DMS 273 (cell line): ENCODE measurements around the gene TRAF1.

Experiments
- DNase-seq: peaks from one replicate; lab custom pipeline; 2025; ENCODE audit not compliant: unreplicated experiment; lab: John Stamatoyannopoulos, UW

TRAF1 gene

DNA sequence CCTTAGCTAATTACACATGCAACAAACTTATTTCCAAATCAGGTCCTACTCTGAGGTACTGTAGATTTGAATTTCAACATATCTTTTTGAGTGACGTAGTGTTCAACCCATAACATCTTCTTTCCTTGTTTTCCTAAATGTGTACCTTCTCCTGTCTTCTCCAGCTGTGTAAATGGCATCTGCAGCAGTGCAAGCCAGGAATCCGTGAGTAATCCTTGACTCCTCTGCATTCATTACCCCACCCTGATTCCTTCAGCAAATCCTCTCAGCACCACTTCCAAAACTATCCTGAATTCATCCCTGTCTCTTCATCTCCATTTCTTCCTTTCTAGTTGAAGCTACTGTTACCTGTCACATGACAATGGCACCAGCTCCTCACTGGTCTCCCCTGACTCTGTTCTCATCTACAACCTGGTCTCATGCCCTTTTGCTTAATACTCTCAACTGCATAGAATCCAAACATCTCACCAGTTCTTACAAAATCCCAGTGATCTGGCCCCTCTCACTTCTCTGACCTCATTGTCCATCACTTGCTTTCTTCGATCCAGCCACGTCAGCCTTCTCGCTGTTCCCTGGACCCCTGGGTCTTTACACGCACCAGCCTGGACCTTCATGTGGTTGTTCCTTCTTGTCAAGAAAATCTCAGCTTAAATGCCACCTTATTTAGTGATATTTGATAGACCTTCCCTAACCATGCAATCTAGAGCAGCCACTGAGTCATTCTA, 14.6 kb upstream of the TRAF1 start:
- no peak for DNase-seq

GRCh38 chr9:120940573-120940972, 14.0 kb upstream of the TRAF1 start:
- no peak for DNase-seq

DNA sequence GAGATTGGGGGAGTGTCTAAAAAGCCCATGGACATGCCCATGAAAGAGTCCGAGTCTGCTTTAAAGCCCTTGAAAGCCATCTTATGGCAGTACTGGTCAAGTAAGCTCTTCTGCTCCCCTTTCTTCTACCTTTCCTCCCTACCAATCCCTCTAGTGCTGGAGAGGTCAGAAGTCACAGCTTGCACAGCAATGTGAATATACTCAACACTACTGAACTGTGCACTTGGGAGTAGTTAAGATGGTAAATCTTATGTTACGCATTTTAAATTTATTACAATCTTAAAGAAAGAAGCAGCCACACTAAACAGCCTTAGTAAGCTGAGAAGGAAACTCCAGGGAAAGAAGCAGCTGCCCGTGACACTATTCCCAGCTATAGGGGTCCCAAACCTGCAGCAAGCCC, 12.3 kb upstream of the TRAF1 start:
- DNase-seq, result no peak

DNA sequence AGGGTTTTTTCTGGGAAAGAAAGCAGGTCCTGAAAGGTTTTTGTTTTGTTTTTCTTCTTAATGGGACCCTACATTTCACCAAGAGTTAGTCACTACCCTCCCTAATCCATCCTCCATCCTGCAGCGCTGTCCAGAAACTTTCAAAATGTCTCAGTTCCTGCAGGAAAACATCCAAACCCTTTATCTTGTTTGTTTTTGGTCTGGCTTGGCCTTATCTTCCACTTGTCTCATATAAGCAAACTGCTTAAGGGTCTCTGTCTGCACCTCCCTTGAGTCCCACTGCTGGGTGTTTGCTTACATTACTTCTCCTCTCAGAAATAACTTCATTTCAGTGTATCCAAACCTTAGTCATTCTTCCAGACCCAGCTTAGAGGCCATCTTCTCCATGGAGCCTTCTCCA, 11.0 kb upstream of the TRAF1 start:
- no peak for DNase-seq

DNA sequence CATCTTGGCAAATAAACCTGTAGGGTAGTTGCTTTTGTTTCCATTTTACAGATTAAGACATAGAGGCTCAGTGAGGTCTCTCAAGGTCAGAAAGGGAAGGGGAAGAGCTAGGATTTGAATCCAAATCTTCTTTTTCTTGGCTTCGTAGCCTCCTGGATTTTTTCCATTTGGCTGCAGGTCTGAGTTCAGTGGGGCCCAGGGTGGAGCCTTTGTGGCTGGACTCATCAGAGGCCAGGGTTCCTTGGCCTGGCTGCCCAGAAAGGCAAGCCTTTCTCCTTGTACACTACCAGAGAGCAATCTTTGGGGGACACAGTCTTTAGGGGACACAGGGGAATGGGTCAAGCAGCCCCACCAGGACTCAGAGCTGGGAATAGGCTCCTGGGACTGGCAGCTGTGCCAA, 10.5 kb upstream of the TRAF1 start:
- no peak for DNase-seq

DNA sequence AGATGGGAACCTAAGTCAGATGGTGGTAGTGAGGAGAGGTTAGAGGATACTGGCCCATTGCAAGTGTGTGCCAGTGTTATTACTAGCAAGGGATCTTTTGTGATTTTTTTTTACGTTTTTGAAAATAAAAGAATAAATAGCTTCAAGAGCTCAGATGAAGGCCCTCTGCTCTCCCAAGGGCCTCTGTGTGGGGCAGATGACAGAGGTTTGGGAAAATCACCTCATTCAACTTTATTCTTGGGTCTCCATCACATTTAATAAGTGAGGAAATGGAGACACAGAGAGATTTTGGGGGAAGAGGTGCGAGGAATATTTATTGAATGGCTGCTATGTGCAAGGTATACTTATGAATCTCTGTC, 10.1 kb upstream of the TRAF1 start:
- DNase-seq, result no peak

DNA sequence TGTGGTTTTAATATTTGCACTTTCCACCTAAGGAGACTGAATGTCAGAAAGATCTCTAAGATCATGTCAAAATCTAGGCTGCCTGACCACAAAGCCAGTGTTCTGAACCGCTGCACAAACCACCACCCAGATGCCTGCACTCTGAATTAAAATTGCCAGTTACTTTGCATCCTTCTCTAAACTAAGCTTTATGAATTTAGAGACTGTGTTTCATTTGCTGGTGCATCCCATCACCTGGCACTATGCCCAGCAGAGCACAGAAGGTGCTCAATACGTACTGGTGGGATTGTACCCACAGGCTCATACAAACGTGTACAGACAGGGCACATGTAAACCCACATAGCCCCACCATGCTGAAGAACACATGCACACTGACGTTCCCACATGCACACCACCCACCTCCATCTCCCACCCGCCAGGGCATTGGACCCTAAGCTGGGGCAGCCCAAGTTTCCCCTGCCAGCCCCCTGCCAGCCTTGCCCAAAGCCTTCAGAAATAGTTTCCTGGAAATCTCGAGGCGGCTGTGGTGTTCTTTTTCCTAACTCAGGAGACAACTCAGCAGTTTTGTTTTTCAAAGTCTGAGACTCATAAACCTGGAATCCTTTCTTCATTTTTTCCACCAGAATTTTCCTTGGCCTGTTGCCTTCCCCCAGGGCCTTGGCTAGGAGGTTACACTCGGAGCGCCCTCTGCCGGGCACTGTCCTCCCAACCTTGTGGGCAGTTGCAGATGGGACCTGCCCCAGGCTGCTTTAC, 9.6 kb upstream of the TRAF1 start:
- DNase-seq, result peak; percentile 95

DNA sequence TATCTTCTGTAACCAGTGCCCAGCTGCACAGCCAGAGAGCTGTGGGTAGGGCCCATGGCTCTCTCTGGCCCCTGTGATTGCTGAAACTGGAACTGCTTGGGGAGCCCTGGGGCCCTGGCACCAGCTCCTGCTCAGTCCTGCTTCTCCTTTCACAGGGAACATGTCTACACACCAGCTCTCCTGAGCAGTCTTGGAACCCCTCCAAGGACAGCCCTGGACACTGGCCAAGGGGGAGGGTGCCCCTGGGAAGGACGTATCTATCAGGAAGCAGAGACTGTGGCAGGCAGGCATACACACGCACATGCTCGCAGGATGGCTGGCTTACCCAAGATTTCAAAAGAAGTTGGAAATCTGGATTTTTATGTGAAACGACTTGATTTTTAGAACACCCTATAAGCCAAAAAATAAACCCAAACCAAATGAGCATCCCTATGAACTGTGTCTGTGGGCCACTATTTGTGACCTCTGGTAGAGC, 8.8 kb upstream of the TRAF1 start:
- DNase-seq, result peak; percentile 97

DNA sequence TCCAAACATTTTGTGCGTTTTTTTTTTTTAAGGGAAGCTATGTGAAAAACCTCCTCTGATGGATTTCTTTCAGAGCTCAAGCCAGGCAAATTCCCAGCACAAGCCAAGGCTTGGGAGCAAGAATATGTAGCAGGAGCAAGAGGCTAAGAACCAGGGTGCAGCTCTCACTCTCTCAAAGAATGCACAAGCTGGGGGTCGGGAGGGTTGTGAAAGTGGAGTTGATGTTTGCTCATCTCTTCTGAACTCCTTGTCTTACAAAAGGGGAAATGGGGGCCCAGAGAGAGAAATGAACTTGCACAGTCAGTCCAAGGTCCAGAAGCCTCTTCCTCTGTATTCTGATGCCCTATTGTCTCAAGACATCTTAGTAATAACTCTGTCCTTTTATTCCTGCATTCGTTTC, 7.7 kb upstream of the TRAF1 start:
- DNase-seq, result no peak

- DNase-seq, result no peak
These were observed 6.9 kb upstream of the TRAF1 start for GRCh38 chr9:120933310-120934055.

DNA sequence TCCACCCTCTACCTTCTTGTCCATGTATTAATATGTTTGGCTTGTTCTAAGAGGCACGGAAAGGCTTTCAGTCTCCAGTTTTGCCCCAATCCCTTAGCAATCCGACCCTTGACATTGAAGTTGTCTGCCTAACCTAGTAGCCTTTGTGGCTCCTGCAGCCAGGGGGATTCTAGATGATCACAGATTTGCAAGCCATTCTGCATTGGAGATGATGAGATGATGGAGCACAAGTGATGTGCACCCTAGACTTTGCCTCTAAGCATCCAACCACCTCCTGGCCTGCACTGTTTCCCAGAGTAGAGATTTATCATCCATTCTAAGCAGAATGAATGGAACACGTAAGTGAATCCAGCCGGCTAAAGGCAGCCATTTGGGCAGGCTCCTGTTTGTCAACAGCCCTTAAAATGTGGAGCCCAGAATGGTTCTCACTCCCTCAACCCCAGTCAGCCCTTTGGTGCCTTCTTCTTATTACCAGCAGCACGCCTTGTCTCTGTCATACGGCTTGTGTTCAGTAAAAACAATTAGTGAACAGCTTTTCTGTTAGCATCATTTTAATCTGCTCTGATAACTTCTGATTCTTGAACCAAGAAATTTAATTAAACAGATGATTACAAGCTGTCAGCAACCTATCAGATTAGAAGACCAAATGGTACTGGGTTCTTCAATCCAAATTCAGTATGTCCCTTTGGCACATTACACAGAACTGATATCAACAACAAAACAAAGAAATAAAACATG, 5.7 kb upstream of the TRAF1 start:
- peak; percentile 24 for DNase-seq

GRCh38 chr9:120931231-120932085, 4.9 kb upstream of the TRAF1 start:
- DNase-seq, result peak; percentile 37

DNA sequence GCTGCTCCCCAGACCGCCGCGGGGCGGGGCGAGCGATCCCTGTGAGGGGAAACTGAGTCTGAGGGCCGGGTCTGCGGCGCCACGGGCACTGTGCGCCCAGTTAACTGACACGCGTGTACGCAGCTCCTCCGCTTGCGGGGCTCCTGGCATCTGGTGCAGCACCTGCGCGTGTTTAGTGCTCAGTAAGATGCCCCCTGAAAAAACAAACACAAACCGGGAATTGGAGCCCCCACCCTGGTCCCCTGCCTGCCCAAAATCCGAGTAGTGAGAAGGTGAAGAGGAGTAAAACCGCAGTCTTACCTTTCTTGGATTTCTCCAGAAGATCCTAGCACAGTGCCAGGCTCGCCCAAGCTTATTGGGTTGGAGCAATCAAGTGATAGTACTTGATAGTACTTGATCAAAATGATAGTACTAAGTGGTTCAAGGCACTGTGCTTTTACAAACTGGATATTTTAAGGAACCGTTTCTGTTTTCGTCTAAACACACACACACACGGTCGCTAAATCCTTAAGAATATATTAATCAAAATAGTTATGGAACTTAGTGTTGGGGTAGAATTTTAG, 2.7 kb upstream of the TRAF1 start:
- no peak for DNase-seq

DNA sequence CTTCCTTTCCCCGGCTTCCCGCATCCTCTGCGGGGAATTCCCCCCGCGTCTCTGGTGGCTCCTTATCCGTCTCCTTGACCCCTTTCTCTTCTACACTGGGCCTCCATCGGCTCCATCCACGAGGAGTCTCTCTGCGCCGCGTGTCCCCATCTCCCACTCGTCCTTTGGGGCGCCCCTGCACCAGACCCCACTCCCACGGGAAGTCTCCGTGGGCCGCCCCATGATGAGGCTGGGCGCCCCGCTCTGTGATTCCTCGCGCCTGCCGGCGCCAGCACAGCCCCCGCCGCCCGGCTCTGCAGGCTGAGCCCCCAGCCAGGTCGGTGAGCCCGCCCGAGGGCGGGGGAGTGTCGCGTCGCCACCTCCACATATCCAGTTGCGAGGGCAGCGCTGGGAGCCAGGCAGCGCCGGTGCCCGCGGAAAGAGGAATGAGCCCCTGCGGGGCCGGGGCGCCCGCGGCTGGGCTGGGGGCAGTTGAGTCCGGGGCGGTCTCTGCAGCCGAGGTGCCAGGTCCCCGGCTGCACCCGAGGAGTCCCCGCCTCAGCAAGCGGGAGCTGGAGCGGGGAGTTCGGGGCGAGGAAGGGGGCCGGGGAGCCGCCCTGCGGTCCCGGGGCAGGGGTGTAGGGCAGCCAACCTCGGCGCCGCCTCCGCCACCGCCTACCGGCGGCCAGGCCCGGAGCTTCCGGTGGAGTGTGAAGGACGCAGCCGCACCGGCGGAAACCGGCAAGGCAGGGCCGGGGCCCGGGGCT, 2.1 kb upstream of the TRAF1 start:
- DNase-seq, result peak; percentile 80

GRCh38 chr9:120928015-120928482, 1.5 kb upstream of the TRAF1 start:
- no peak for DNase-seq

- DNase-seq, result no peak
These were observed 846 bp upstream of the TRAF1 start for GRCh38 chr9:120927269-120928014.

DNA sequence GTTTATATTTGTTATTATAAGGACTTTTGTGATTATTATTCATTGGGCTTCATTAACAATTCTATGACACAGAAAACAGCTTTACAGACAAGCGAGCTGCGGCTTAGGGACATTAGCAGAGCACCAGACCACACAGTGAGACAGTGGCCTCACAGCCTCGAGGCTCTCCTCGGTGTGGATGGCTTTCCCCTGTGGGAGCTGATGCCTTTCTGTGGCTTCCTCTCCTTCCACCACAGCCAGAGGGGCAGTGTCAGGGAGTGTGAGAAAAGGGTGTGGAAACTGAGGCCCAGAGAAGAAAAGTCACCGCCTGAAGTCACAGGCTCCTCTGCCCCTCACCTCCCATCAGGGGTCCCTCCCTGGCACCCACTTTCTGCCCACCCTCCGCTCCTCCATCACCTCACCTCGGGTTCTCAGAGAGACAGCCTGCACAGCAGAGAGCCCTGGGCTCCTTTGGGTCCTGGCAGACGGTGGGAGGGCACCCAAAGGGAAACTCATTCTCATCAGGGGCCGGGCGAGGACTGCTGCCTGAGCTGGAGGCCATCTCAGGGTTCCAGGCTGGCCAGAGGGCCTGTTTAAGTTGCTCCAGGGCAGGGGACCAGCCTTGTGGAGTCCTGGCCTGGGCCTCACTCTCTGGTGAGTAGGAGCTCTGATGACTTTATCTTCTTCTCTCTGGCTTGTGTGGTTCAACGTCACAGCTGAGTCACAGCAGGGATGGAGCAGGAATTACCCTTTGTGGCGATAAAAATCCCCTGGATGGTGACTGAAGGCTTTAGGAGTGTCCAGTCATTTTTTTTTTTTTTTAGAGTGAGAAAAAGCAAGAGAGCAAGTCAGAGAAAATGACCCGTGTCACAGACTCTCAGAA, 830 bp downstream of the TRAF1 start:
- no peak for DNase-seq
